WTC11 (cell line): Measurements from ENCODE around the gene CMTM2. TPM values are rescaled to one million over a fixed set of nuclear protein-coding genes. Genes with fewer than 3 reads are reported as not detected.
A peak's percentile ranks its signal among the peaks of the same experiment; 100 is the strongest.

Experiments
- ATAC-seq: fragments of 200-7000 bp; cut with Tn5 transposase; 2 replicates; pipeline ENCODE4 v1.10.0; 2021; ENCODE audit warnings: mild to moderate bottlenecking, moderate library complexity
- CTCF ChIA-PET: fragments of 300-600 bp; sonication (Branson Sonifier 250); formaldehyde crosslinking; loops from one replicate; lab custom pipeline; 2021; ENCODE audit warnings: antibody characterized with exemption; lab: Charles Lee
- POLR2A ChIA-PET: fragments of 350-600 bp; sonication (Branson Sonifier 250); formaldehyde crosslinking; loops from one replicate; lab custom pipeline; 2021; ENCODE audit warnings: antibody characterized with exemption; lab: Charles Lee
- DNase-seq: peaks from one replicate; pipeline ENCODE4 v3.0.0; 2021; ENCODE audit warnings: low spot score
- H3K27ac Mint-ChIP-seq: 2 replicates; pipeline ENCODE4 v1.8.0; 2021; ENCODE audit warnings: mixed read lengths
- H3K27me3 Mint-ChIP-seq: 2 replicates; pipeline ENCODE4 v1.8.0; 2021; ENCODE audit warnings: low read depth, mild to moderate bottlenecking, moderate library complexity, mixed read lengths
- H3K36me3 Mint-ChIP-seq: 2 replicates; pipeline ENCODE4 v1.8.0; 2021; ENCODE audit warnings: mixed read lengths
- H3K4me1 Mint-ChIP-seq: 2 replicates; pipeline ENCODE4 v1.8.0; 2022; ENCODE audit warnings: mixed read lengths
- H3K4me3 Mint-ChIP-seq: 2 replicates; pipeline ENCODE4 v1.8.0; 2021; ENCODE audit warnings: mild to moderate bottlenecking, moderate library complexity, mixed read lengths
- H3K9me3 Mint-ChIP-seq: 2 replicates; pipeline ENCODE4 v1.8.0; 2021; ENCODE audit warnings: mixed read lengths
- ESRRA ChIP-seq: sonication (generic); formaldehyde crosslinking; IDR thresholded peaks from 2 replicates; pipeline ENCODE4 v1.8.1; 2022; ENCODE audit warnings: mild to moderate bottlenecking, missing genetic modification reagents, borderline replicate concordance
- ETV6 ChIP-seq: sonication (generic); formaldehyde crosslinking; IDR thresholded peaks from 2 replicates; pipeline ENCODE4 v1.8.1; 2022; ENCODE audit warnings: mild to moderate bottlenecking, missing genetic modification reagents
- FOXJ3 ChIP-seq: sonication (generic); formaldehyde crosslinking; IDR thresholded peaks from 2 replicates; pipeline ENCODE4 v1.9.0; 2021; ENCODE audit warnings: missing genetic modification reagents, mild to moderate bottlenecking, borderline replicate concordance
- FOXP1 ChIP-seq: sonication (generic); formaldehyde crosslinking; IDR thresholded peaks from 2 replicates; pipeline ENCODE4 v1.8.0; 2022; ENCODE audit warnings: missing genetic modification reagents, mild to moderate bottlenecking, moderate library complexity, borderline replicate concordance
- SP1 ChIP-seq: sonication (generic); formaldehyde crosslinking; conservative IDR thresholded peaks from 2 replicates; pipeline ENCODE4 v1.8.1; 2022; ENCODE audit warnings: missing genetic modification reagents
- TCF7 ChIP-seq: sonication (generic); formaldehyde crosslinking; IDR thresholded peaks from 2 replicates; pipeline ENCODE4 v1.8.0; 2022; ENCODE audit warnings: mild to moderate bottlenecking, low read depth, missing genetic modification reagents, moderate library complexity
- ZNF416 ChIP-seq: fragments of 250-450 bp; sonication (Bioruptor Pico); IDR thresholded peaks from 2 replicates; pipeline ENCODE4 v1.9.0; 2021; ENCODE audit warnings: mild to moderate bottlenecking, inconsistent platforms
- ZNF423 ChIP-seq: fragments of 250-450 bp; sonication (Bioruptor Pico); IDR thresholded peaks from 2 replicates; pipeline ENCODE4 v2.1.2; 2022; ENCODE audit warnings: mild to moderate bottlenecking, moderate library complexity
- total RNA-seq: library from RNA; stranded (reverse); gene quantifications from 3 replicates; pipeline ENCODE4 v1.2.3, GENCODE V29; 2021
- TF ChIP-seq, protein P1 (sequence below): sonication (generic); formaldehyde crosslinking; IDR thresholded peaks from 2 replicates; pipeline ENCODE4 v1.8.0; 2023; ENCODE audit warnings: mild to moderate bottlenecking, missing genetic modification reagents
- TF ChIP-seq, protein P2 (sequence below): sonication (generic); formaldehyde crosslinking; IDR thresholded peaks from 2 replicates; pipeline ENCODE4 v1.8.1; 2023; ENCODE audit warnings: mild to moderate bottlenecking, missing genetic modification reagents
- TF ChIP-seq, protein P3 (sequence below): sonication (generic); formaldehyde crosslinking; IDR thresholded peaks from 2 replicates; pipeline ENCODE4 v1.8.1; 2022; ENCODE audit warnings: missing genetic modification reagents, borderline replicate concordance
- TF ChIP-seq, protein P4 (sequence below): sonication (generic); formaldehyde crosslinking; IDR thresholded peaks from 2 replicates; pipeline ENCODE4 v1.8.0; 2022; ENCODE audit warnings: mild to moderate bottlenecking, missing genetic modification reagents

CMTM2 gene
- total RNA-seq, 1 experiment from 2014 or later: not detected

DNA sequence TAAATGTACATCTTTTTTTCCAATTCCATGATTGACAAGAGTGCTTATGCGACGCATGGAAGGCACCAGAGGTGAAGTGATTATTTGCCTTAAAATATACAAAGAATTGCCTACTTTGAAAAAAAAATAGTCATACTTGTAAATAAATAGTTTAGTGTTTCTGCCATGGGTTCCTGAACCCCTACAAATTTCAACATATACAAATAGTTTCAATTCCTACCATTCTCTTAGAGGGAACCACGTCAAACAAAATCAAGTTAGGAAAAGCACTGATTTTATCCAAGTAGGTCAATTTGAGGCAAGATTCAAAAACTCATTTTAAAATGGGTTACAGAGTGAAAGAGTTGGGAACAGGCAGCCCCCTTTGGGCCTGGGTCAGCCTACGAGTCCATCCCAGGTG lies 36.9 kb downstream of the CMTM2 start (continued):
- TF ChIP-seq, protein P1, sequence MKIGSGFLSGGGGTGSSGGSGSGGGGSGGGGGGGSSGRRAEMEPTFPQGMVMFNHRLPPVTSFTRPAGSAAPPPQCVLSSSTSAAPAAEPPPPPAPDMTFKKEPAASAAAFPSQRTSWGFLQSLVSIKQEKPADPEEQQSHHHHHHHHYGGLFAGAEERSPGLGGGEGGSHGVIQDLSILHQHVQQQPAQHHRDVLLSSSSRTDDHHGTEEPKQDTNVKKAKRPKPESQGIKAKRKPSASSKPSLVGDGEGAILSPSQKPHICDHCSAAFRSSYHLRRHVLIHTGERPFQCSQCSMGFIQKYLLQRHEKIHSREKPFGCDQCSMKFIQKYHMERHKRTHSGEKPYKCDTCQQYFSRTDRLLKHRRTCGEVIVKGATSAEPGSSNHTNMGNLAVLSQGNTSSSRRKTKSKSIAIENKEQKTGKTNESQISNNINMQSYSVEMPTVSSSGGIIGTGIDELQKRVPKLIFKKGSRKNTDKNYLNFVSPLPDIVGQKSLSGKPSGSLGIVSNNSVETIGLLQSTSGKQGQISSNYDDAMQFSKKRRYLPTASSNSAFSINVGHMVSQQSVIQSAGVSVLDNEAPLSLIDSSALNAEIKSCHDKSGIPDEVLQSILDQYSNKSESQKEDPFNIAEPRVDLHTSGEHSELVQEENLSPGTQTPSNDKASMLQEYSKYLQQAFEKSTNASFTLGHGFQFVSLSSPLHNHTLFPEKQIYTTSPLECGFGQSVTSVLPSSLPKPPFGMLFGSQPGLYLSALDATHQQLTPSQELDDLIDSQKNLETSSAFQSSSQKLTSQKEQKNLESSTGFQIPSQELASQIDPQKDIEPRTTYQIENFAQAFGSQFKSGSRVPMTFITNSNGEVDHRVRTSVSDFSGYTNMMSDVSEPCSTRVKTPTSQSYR (CRISPR knock-in tag): no peak
- TF ChIP-seq TCF7: no peak
- TF ChIP-seq, protein P2, sequence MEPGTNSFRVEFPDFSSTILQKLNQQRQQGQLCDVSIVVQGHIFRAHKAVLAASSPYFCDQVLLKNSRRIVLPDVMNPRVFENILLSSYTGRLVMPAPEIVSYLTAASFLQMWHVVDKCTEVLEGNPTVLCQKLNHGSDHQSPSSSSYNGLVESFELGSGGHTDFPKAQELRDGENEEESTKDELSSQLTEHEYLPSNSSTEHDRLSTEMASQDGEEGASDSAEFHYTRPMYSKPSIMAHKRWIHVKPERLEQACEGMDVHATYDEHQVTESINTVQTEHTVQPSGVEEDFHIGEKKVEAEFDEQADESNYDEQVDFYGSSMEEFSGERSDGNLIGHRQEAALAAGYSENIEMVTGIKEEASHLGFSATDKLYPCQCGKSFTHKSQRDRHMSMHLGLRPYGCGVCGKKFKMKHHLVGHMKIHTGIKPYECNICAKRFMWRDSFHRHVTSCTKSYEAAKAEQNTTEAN: no peak
- TF ChIP-seq ETV6 (CRISPR knock-in tag): no peak

DNA sequence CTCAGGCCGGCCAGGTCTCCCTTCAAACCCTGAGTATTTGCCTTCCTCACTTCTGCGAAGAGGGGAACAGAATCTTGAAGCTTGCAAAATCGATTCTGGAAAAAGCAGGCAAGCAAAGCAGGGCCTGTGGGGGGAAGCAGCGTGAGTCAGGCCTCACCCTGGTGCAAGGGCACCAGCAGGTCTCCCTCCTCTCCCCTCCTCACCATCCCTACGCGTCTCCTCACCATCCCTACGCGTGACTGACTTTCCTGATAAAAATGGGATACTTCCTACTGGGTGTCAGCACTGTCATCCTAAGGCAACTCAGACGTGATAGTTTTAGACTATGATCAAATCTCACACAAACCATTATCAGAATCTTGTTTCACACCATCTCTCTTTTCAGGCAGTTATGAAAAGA lies 37.3 kb downstream of the CMTM2 start:
- Mint-ChIP-seq H3K27me3 (no peaks in the 10 kb centered on the region), H3K4me1 (peaks cover 28% of the 10 kb centered on the region), H3K36me3 (peaks cover 49% of the 10 kb centered on the region), H3K27ac (peak overlapping the region; percentile 84), H3K9me3 (no peaks in the 10 kb centered on the region), H3K4me3 (no peak overlapping the region)
- TF ChIP-seq SP1: no peak
- TF ChIP-seq, protein P3, sequence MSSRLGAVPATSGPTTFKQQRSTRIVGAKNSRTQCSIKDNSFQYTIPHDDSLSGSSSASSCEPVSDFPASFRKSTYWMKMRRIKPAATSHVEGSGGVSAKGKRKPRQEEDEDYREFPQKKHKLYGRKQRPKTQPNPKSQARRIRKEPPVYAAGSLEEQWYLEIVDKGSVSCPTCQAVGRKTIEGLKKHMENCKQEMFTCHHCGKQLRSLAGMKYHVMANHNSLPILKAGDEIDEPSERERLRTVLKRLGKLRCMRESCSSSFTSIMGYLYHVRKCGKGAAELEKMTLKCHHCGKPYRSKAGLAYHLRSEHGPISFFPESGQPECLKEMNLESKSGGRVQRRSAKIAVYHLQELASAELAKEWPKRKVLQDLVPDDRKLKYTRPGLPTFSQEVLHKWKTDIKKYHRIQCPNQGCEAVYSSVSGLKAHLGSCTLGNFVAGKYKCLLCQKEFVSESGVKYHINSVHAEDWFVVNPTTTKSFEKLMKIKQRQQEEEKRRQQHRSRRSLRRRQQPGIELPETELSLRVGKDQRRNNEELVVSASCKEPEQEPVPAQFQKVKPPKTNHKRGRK: no peak
- no peak for TF ChIP-seq ESRRA (CRISPR knock-in tag)
- TF ChIP-seq, protein P4, sequence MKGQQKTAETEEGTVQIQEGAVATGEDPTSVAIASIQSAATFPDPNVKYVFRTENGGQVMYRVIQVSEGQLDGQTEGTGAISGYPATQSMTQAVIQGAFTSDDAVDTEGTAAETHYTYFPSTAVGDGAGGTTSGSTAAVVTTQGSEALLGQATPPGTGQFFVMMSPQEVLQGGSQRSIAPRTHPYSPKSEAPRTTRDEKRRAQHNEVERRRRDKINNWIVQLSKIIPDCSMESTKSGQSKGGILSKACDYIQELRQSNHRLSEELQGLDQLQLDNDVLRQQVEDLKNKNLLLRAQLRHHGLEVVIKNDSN (CRISPR knock-in tag): no peak
- TF ChIP-seq ZNF416 (CRISPR knock-in tag): no peak
- TF ChIP-seq, protein P1 (CRISPR knock-in tag): no peak
- TF ChIP-seq ETV6 (CRISPR knock-in tag): no peak
- no peak for TF ChIP-seq FOXJ3
- no peak for DNase-seq
- POLR2A ChIA-PET: no interaction called here
- peak; percentile 71 for ATAC-seq
- CTCF ChIA-PET: interaction anchor here (1.9 to 5.1 kb wide), 2 partner anchors 8 to 35 kb away, joined by 18 to 60 read pairs; no protein-coding TSS in a partner anchor

DNA sequence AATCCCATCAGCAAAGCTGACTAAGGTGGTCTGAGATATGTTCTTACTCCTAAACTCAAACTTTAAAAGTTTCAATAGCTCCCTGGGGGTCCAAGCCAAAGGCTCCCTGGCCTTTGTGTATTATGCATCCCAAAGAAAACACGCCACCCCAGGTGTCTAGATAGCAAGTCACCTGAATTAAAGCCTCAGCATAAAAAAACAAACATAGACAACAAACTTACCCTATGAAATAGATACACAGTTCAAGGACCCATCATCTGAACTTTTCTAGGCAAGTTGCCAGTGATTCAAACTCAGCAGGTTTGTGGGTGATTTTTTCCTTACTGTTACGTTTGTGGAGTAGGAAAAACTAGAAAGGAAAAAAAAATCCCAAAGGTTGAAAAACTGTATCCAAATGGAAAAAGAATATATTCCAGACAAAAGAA lies 37.8 kb downstream of the CMTM2 start:
- ChIA-PET POLR2A (no interaction called here), CTCF (interaction anchor here (1.5 to 5.1 kb wide), 3 partner anchors 9 to 34 kb away, joined by 5 to 60 read pairs (median 18); no protein-coding TSS in a partner anchor)
- Mint-ChIP-seq H3K27ac (peak overlapping the region; percentile 84; the same call in 1 of the 2 replicates), H3K9me3 (no peaks in the 10 kb centered on the region), H3K4me1 (peaks cover 28% of the 10 kb centered on the region), H3K27me3 (no peaks in the 10 kb centered on the region), H3K36me3 (peaks cover 54% of the 10 kb centered on the region), H3K4me3 (no peak overlapping the region)
- peak; percentile 15 for ATAC-seq
- DNase-seq: no peak
- TF ChIP-seq TCF7 (no peak), FOXP1 (CRISPR knock-in tag) (no peak), ZNF423 (peak; percentile 43; the same call in 1 of the 2 replicates)
- TF ChIP-seq, protein P1 (CRISPR knock-in tag): no peak
